HG02870 (cell line): Measurements from ENCODE around the gene SLC1A3.

Source experiments
- ATAC-seq: cut with Tn5 transposase; IDR thresholded peaks from one replicate; pipeline ENCODE4 v1.9.1; 2021; ENCODE audit warnings: mild to moderate bottlenecking, moderate library complexity; ENCODE audit not compliant: unreplicated experiment

Gene SLC1A3

GRCh38 chr5:36682499-36682898 lies 76.1 kb downstream of the SLC1A3 start:
- ATAC-seq = no peak

- ATAC-seq = no peak
These were observed 77.5 kb downstream of the SLC1A3 start for GRCh38 chr5:36683821-36684434.

GRCh38 chr5:36685631-36686288 lies 79.4 kb downstream of the SLC1A3 start:
- ATAC-seq = peak; percentile 27

GRCh38 chr5:36686881-36687280 lies 80.5 kb downstream of the SLC1A3 start:
- ATAC-seq = no peak

- ATAC-seq = no peak
These were observed 82.3 kb downstream of the SLC1A3 start for GRCh38 chr5:36688722-36689121.

- ATAC-seq = peak; percentile 27
These were observed 82.8 kb downstream of the SLC1A3 start for GRCh38 chr5:36689225-36689624.

GRCh38 chr5:36690041-36690961 lies 83.9 kb downstream of the SLC1A3 start:
- peak; percentile 56 for ATAC-seq

- no peak for ATAC-seq
These were observed 84.8 kb downstream of the SLC1A3 start for GRCh38 chr5:36691226-36691625.

- no peak for ATAC-seq
These were observed 85.4 kb downstream of the SLC1A3 start for GRCh38 chr5:36691696-36692371.

- ATAC-seq = peak; percentile 62
These were observed 86.7 kb downstream of the SLC1A3 start for GRCh38 chr5:36692791-36693763.

GRCh38 chr5:36694351-36694750 lies 87.9 kb downstream of the SLC1A3 start:
- ATAC-seq = no peak

GRCh38 chr5:36696059-36696673 lies 89.8 kb downstream of the SLC1A3 start:
- peak; percentile 55 for ATAC-seq

GRCh38 chr5:36698031-36698430 lies 91.6 kb downstream of the SLC1A3 start:
- ATAC-seq = no peak

- ATAC-seq = peak; percentile 94
These were observed 94.8 kb downstream of the SLC1A3 start for GRCh38 chr5:36701085-36701698.

- no peak for ATAC-seq
These were observed 96.9 kb downstream of the SLC1A3 start for GRCh38 chr5:36703245-36703860.

- ATAC-seq = no peak
These were observed 97.7 kb downstream of the SLC1A3 start for GRCh38 chr5:36704131-36704530.

- no peak for ATAC-seq
These were observed 98.6 kb downstream of the SLC1A3 start for GRCh38 chr5:36705055-36705454.

- no peak for ATAC-seq
These were observed 100.3 kb downstream of the SLC1A3 start for GRCh38 chr5:36706662-36707061.

GRCh38 chr5:36708996-36709395 lies 102.6 kb downstream of the SLC1A3 start:
- no peak for ATAC-seq
